Measurements from ENCODE around the gene SETD3. TPM values are rescaled to one million over a fixed set of nuclear protein-coding genes. Genes with fewer than 3 reads are reported as not detected.

The SETD3 gene
- 101 TPM for total RNA-seq (ENCODE audit: insufficient read depth, low replicate concordance)

DNA sequence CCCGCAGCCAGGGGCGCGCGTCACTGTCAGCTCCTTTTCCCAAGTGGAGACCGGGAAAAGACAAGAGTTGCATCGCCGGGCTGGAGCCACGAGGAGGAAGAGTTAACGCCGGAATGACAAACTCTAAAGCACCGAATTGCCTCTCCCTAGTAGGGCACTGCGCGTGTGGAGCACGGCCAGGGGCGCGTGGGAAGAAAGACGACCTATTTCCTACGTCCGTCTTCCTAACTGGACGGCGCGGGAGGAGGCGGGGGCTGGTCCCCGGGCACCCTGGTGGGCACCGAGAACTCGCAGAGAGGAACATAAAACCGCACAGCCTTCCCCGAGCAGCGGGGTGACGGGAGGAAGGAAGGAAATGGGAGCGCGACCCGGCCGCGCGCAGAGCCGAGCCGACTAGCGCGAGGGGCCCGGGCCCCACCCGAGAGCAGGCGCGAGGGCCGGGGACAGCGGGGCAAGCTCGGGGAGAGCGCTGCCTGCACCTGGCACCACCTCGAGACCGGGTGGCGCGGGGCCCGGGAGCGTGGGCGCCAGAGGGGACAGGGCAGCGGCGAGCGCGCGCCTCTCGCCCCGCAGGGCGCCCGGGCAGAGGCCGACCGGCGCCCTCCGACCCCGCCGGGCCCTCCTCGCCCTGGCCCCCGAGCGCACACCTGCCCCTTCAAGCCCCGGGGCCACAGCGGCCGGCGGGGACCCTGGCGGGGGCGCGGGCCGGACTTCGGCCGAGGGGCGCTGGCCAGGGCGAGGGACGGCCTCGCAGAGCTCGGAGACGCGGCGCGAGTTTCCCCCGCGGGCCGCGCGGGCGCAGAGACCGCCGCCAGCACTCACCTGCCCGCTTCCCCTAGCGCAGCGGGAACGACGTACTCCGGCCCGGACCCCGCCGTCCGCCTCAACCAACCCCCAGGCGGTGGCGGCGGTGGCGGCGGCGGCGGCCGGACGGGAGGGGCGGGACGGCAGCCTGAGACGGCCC is at the start of gene SETD3:
Gene SETD3, minus strand, starts transcription at position 954 of the 964 bp plus-strand sequence. CDS start 15,054 bp downstream, outside the sequence.
- peak; percentile 56 for DNase-seq (ENCODE audit: low spot score)

DNA sequence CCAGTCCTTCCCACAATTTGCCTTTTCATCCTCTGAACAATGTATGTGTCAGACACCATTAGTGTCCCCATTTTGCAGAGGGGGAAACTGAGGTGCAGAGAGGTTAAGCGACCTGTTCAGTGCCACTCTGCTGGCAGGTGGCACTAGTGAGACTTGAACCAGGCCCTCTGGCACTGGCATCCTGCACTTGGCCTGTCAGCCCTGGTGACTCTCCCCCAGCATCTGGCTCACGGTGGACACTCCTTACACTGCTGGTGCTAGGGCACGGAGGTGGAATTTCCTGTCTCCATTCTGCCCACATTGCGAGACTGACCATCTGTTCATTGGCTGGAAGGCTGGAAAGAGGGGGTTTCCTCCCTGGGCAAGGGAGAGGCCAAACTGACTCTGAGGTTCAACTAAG is 49.2 kb upstream of the SETD3 start:
- no peak for DNase-seq (ENCODE audit: low spot score)

DNA sequence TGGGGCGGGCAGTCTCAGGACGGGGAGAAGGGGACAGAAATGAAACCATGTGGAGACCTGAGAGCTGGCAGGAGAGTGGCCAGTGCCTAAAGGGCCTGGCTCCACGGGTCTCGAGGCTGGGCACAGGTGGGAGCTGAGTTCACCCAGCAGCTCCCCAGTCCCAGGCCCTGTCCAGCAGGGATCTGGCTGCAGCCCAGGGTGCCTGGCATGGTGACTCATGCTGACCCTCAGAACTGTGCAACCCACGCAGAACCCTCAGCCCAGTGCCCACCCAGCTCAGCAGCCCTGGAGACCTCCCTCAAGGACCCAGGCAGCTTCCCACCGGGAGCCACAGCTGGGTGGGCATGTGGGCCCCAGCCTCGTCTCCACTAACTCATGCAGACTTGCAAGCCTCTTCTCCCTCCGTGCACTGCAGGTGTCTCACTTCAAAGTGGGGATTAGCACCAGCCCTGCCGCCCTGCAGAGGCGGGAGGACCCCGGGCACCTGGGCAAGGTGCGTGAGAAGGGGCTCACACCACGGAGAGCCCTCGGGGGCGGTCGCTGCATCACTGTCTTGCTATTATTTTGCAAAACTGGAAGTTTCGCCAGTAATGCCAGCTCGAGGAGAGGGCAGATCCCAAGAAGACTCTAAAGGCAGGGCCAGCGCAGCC is 46.9 kb upstream of the SETD3 start:
- DNase-seq (ENCODE audit: low spot score), result no peak

DNA sequence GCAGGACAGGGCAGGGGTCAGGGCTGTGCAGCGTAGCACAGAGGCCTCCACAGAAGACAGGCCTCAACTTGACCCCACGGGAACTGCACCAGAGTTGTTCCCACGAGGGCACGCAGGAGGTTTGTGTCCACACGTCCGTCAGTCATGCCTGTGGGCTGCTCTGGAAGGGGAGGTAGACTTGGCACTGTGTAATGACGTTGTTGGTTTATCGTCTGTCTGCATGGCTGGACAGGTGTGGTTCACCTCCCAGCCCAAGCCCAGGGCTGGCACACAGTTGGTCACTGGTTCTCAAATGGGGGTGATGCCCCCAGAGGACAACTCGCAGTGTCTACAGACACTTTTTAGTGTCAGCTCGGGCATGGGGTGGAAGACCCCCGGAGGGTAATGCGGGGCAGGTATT is 46.4 kb upstream of the SETD3 start:
- DNase-seq (ENCODE audit: low spot score), result no peak

DNA sequence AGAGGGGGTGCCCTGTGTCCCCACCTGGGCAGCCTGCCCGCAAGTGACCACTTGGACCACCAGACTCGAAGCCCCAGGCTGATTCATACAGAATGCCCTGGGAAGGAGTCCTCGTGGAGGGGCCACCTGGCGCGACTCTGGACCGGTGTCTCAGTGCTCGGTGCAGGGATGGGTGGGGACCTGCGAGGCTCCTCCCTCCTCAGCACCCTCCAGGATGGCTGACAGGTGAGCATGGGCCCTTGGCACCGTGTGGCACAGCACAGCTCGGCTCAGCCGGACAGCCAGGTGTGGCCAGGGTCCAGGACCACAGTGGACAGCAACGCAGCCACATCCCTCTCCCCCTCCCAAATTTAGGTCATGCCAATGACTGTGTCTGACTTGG is 45.0 kb upstream of the SETD3 start:
- no peak for DNase-seq (ENCODE audit: low spot score)

DNA sequence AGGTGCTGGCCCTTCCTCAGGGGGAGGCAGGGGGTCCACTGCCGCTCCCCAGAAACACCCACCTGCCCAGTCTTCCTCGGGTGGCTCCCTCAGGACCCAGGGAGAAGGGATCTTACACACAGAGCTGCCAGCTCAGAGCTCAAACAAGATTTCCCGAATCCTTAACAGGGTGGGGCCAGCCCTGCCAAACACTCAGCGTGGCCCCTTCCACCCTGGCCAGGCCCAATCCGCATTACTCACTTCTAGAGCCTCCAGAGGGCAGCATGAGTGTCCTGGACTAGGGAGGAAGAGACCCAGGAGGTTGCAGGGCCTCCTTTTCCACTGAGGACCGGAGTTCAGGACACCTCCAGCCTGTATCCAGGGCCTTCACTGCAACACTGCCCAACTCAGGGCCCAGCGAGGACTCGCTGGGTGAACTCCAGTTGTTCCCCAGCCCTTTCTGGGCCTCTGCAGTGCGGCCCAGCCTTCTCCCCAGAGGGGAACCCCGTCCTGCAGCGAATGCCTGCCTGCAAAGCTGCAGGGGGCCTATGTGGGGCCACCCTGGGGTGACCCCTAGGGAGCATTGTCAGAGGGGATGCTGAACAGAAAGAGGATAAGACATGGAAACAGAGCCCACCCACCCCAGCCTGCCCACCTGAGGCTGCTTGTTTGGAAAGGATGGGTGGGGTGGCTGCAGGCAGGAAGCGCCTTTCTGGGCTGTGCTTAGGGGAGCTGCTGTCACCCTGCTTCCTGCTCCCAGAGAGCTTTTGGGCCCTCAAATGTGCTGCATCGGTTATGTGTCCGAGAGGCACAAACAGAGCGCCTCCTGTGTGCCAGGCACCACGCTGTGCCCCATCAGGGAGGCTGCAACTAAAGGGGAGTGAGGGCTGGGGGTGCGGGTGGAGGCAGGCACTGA is 44.4 kb upstream of the SETD3 start:
- peak; percentile 91 for DNase-seq (ENCODE audit: low spot score)

DNA sequence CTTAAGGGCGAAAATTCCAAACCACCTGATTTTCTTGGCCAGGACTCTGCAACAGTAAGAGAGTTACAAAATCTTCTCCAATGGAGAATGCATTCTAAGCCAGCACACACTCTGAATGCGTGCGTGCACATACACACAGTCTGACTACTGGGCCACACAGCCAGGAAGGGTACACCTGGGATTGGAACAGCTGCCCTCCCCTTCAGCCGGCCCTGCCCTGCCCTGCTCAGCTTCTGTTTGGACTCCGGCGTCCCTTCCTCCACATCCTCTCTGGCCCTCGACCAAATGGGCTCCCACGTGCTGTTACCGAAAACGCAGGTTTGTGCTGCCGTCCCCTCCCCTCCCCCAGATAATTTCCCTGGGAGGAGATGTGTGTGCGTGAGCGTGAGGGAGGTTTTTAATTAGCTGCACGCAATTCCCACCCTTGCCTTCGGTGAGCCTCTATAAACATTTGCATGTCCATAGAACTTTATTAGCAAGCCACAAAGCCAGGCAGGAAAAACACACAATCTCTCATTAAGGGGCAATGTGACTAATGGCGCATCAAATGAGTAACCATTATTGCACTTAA is 43.5 kb upstream of the SETD3 start:
- peak; percentile 27 for DNase-seq (ENCODE audit: low spot score)

DNA sequence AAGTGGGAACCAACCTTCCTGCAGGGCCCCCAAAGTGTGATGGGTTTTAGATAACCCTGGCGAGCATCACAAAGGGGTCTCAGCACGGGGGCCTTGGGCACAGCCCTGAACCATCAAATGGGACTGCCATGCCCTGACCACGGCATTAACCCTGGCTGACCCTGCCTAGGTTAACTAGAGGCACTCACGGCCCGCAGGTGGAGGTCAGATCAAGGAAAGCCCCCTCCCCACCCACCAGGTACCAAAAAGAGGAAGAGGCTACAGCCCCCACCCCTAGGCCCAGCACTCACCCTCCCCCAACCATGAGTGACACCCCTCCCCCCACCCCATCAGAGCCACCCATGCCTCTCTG is 43.0 kb upstream of the SETD3 start:
- DNase-seq (ENCODE audit: low spot score), result no peak

DNA sequence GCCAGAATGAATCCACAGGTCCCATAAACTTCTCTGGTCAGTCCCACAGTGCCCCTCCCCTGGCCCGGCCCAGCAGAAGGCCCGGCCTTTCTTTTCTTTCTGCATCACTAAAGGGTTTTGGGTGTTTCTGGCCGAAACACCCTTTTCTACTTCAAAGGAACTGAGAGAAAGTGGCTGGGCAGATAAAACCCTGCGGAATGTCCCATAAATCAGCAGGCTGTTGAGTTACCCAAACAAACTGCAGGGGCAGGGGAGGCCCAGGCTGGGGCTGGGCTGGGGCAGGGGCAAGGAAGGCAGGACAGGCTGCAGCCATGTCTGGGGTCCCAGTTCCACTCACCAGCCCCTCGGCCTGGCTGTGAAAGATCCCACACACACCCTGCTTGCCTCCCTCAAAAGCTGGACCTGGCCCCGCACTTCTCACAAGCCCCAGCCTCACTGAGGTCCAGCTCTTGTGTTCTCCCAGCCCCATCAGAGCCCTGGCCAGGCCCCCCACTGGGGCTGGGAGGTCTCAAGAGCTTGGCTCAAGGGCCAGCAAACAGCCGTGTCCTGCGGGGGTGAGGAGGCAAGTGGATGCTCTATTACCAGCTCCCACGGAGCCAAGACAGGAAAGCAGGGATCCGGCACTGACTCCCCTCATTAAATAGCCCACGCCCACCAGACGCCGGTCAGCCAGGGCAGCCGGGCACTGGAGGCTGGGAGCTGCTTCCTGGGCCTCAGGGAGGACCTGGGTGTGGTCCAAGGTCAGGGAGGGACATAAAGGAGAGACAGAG is 42.5 kb upstream of the SETD3 start:
- DNase-seq (ENCODE audit: low spot score), result peak; percentile 95

DNA sequence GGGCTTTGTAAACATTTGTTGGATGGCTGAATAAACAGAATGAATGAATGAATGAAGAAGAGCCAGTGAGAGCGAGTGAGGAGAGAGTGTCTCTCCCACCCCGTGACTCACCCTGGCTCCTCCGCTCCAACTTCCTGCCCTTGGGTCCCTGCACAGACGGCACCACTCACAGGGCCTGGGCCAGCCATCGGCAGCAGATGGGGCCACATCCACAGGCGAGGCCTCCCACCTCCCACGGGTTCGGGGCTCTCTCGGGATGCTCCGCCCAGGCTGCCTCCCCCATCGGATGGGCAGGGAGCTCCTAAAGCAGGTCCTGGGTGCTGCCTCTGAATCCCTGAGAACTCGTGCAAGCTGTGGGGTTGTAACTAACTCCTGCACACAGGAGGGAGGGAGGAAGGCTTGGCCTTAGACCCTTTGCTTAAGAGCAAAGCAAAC is 41.8 kb upstream of the SETD3 start:
- DNase-seq (ENCODE audit: low spot score), result peak; percentile 70

DNA sequence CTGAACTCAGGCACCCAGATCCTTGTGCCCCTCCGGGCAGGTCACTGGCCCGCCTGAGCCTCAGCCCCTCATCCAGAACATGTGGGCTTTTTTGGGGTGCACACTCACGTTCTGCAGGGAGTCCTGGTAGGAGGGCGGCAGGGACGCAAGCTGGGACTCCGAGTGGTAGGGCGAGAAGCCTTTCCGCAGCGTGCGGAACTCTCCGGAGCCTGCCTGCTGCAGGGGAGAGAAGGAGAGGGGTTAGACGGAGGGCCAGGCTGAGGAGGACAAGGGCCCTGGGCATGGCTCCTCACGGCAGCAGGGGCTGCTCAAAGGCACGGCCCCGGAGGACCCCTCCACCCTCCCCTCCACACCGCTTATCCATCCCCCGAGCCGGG is 41.4 kb upstream of the SETD3 start:
- DNase-seq (ENCODE audit: low spot score), result no peak

DNA sequence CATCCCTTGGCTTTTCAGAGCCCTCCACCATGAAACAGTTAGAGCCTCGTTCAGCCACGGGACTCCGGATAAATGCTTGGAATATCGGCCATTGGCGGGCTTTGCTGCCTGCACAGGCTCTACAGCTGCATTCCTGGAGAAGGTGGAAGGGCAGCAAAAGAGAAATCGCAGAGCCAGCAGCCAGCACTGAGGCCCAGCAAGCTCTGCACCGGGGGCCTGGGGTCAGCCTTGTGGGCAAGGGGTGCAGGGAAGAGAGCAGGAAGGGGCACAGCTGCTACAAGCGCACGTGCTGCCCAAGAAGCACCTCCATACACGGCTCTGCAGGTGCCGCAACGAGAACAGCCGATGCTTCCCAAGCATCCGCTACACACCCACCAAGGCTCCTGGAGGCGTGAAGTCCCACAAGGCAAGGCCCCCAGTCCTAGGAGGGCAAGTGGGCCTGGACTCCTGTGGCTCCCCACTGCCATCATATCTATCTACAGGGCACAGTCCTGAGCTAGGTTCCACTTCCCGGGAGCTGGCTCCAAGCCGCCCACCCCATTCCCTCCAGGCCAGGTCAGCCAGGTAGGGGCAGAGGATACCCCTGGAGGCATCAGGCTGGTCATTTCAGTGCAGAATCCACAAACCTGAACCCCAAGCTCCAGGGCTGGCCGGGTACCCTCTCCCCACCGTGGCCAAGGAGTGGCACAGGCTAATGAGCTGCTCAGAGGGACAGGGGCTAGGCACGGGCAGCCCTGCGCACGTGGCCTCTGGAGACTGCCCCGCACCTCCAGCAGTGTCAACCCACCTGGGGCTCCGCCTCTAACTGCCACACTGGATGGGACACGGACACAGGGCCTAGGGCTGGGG is 40.7 kb upstream of the SETD3 start:
- no peak for DNase-seq (ENCODE audit: low spot score)

DNA sequence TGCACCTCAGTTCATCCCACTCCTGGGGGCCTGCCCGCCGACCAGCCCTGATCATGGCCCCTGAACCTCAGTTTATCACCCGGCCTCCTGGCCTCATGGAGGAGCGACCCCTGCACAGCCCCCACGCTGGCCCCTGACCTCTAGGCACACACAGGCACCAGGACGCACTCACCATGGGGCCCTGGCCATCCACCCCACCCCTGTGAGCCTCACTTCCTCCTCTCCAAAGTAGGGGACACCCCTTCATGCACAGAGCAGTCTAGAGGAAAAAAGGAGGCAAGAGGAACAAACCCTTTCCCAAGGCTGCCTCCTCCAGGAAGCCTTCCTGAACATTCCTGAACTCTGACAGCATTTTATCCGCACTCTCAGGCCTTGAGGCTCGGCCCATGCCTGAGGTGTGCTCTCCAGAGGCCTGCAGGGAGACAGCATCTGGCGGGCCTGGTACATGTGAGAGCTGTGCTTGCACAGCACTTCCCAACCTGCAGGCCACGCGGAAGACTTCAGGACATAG is 40.0 kb upstream of the SETD3 start:
- DNase-seq (ENCODE audit: low spot score), result no peak

DNA sequence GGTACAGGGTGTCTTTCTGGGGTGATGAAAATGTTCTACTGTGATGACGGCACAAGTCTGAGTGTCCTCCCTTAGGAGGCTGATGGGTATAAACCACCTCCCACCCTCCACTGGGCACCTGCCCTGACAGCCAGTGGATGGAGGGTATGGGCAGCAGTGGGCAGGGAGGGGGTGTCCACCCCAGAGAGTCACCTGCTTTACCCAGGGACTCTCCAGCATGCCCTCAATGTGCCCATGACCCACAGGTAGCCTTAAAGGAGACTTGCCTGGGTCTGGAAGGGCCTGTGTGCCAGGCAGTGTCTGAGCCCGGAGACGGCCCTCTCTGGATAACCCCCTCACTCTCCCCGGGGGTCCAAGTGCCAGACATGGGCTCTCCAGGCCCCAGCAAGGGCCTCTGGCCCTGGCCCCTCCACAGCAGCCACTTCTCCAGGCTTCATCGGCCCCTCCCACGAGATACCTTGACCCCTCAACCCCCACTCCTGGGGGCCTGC is 39.3 kb upstream of the SETD3 start:
- no peak for DNase-seq (ENCODE audit: low spot score)

DNA sequence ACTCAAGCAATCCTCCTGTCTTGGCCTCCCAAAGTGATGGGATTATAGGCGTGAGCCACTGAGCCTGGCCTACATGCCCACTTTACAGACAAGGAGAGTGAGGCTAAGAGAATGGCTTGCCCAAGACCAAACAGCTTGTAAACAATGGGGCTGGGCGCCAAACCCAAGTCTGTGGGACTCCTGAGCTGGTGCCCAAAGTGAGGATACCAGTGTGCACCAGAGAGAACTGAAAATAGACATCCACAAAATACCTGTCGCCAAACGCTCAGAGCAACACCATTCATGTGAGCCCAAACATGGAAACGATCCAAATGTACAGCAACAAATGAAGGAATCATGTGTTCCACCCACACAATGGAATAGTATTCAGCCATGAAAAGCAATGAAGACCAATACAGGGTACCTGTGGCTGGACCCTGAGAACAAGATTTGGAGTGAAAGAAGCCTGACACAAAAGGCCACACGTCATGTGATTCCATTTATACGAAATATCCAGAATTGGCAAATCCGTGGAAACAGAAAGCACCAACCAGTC is 38.8 kb upstream of the SETD3 start:
- no peak for DNase-seq (ENCODE audit: low spot score)

DNA sequence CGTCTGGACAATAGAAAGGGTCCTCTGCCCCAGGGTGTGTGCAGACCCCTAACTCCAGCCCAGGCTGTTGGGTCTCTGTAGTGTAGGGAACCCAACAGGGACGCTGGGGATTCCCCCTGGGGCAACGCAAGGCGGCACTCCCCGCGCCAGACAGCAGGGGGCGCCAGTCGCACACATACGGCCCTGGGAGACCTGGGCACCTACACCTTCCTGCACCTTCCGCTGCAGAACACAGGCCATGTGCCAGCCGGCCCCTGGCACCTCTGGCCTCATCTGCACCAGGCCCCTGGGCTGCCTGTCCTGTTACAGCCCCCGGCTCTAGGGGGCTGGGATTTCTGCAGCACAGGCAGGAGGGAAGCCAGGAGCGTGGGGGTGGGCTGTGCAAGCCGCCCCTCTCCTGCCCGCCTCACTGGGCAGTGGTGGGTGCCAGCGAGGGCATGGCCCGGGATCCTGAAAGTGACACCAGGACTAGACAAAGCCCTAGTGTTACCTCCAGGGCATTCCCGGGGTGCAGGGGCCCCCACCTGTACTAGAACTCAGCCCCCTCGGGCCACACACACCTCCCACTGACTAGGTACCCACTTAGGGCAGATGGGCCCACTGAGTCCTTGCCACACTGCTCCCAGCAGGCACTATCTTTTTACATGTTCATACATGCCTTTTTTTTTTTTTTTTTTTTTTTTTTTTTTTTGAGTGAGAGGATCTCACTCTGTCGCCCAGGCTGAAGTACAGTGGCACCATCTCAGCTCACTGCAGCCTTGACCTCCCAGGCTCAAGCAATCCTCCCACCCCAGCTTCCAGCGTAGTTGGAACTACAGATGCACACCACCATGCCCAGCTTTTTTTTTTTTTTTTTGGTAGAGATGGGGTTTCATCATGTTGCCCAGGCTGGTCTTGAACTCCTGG is 38.0 kb upstream of the SETD3 start:
- DNase-seq (ENCODE audit: low spot score), result no peak

DNA sequence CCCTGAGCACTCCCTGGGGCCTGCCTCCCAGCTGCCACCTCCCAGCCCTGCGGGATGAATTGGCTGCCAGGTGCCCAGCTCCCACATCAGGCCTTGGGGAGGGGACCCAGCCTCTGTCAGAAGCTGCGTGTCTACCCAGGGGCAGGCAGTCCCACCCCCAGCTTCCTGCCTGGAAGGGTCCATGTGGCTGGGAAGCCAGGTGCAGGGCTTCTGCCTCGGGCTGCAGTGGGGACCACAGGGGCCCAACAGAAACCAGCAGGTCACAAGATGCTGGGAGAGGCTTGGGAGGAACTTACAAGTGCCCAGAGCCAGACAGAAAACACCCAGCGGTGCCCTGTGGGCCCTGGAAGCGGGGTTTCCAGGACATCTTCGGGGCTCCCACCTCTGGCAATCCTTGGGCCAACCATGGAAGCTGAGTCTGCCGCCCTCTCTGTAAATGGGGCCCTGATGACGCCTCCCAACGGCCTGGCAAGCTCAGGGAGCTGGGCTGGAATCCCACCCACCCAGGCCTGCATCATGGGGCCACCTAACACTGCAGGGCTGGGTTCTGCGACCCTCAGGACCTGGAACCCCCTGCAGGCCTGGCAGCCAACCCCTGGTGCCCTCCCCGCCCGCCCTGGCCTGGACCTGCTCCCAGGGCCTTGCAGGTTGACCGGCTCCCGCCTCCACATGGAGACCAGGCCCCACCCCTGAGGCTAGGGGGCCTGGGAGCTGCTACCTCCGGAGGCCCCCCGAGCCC is 37.2 kb upstream of the SETD3 start:
- no peak for DNase-seq (ENCODE audit: low spot score)
